Heart left ventricle (tissue), 16 donors: Measurements from ENCODE around the gene LTBP4. TPM values are rescaled to one million over a fixed set of nuclear protein-coding genes. Genes with fewer than 3 reads are reported as not detected.

Experiments used
- ATAC-seq, 4 donors: fragments of 200-7000 bp; cut with Tn5 transposase; one replicate each; pipeline ENCODE4 v1.9.1; 2020 to 2022; ENCODE audit warnings: moderate library complexity in 4 of 4, mild to moderate bottlenecking in 3 of 4, moderate number of reproducible peaks in 1 of 4
- DNase-seq, 5 donors: peaks; one replicate each; pipeline ENCODE4 v3.0.0-alpha.2; 2020
- H3K27ac ChIP-seq, 12 donors: fragments of 200-600 bp; sonication (generic) in 4 of 12; one replicate each; pipeline versions ENCODE4 v1.5.0 to v1.8.0; 2016 to 2022; ENCODE audit warnings: mild to moderate bottlenecking in 2 of 12
- H3K27me3 ChIP-seq, 9 donors: fragments of 200-600 bp; sonication (generic) in 2 of 9; one replicate each; pipeline versions ENCODE4 v1.5.1 to v1.8.0; 2016 to 2022; ENCODE audit warnings: mild to moderate bottlenecking in 3 of 9
- H3K36me3 ChIP-seq, 9 donors: fragments of 200-600 bp; sonication (generic) in 2 of 9; one replicate each; pipeline versions ENCODE4 v1.5.0 to v1.8.0; 2018 to 2022; ENCODE audit warnings: mild to moderate bottlenecking in 2 of 9
- H3K4me1 ChIP-seq, 12 donors: fragments of 200-600 bp; sonication (generic) in 4 of 12; one replicate each; pipeline versions ENCODE4 v1.5.0 to v1.8.0; 2016 to 2022; ENCODE audit warnings: mild to moderate bottlenecking in 3 of 12
- H3K4me3 ChIP-seq, 12 donors: fragments of 200-600 bp; sonication (generic) in 4 of 12; one replicate each; pipeline versions ENCODE4 v1.5.0 to v1.8.0; 2017 to 2022; ENCODE audit warnings: mild to moderate bottlenecking in 9 of 12, moderate library complexity in 4 of 12
- H3K9me3 ChIP-seq, 12 donors: fragments of 200-600 bp; sonication (generic) in 4 of 12; one replicate each; pipeline versions ENCODE4 v1.5.0 to v1.8.0; 2016 to 2022; ENCODE audit warnings: mild to moderate bottlenecking in 1 of 12
- CTCF ChIP-seq, 12 donors: fragments of 200-600 bp; sonication (generic) in 4 of 12; IDR thresholded peaks; one replicate each; pipeline versions ENCODE4 v1.5.0 to v1.8.0; 2018 to 2022; ENCODE audit warnings: antibody characterized with exemption in 12 of 12, mild to moderate bottlenecking in 5 of 12
- POLR2A ChIP-seq, 2 donors: fragments of 450-650 bp; IDR thresholded peaks; one replicate each; pipeline ENCODE4 v1.6.1; 2017; ENCODE audit warnings: antibody characterized with exemption in 2 of 2, mild to moderate bottlenecking in 2 of 2, moderate library complexity in 2 of 2
- WGBS, 4 donors: extraction: QIAGEN DNeasy Blood & Tissue Kit in 2 of 4; methylation state at CpG; one replicate each; pipeline versions ENCODE4 v1.1.5 to v1.1.7; 2013 to 2018; 5-methylcytosine and 5-hydroxymethylcytosine counted together
- intact Hi-C, 10 donors: fragments of 100-400 bp; cut with DNase I; formaldehyde crosslinking; loops; one replicate each; pipeline versions ENCODE4 v1.11.1 to v1.14.2; 2022
- polyA plus RNA-seq, 2 donors: library from polyadenylated mRNA; stranded (reverse); fragments of 200-250 nt; gene quantifications; one replicate each; pipeline ENCODE4 v1.2.3, GENCODE V29; 2013
- total RNA-seq, 9 donors: library from RNA; depleted of rRNA in 2 of 9; stranded (reverse); fragments of >200 nt in 2 of 9; fragmentation: NEBNext Ultra II Directional in 3 of 9; extraction: Animal tissue kit (Norgen Biotek cat#: 25700) in 3 of 9; gene quantifications; one replicate each; pipeline versions ENCODE4 v1.1.0 to v1.2.4, GENCODE V29; 2016 to 2023
- donor health status: ischemic (EF 13 %, LVEDD 7.1; RV severe dilation, severe dysfunction).
- donor health status: healthy with polysubstance abuse.
- donor health status: DM: no; HTN: yes; CAD: no.
- donor health status: DM: no; HTN: no; CAD: no.
- donor health status: ischemic (EF 25% LVEDD 6.9; RV normal size, moderate dysfunction).
- donor health status: ischemic (EF 25% LVEDD 5.7; RV mildly dilated, moderate dysfunction).
- donor health status: healthy.
- donor health status: DM: yes; HTN: yes; CAD: no.
- donor health status: ischemic (EF 35%, LVEDD 5.7; RV mildly dilated, moderate dysfunction).
- donor health status: nonischemic (EF 11% LVEDD 7.7; RV severe dilation, severe dysfunction).
- donor health status: DM: yes; HTN: yes; CAD: no.
- donor health status: PGD.
- donor health status: ischemic (EF 29% LVEDD 5.4; RV normal size, mild dysfunction).
- donor health status: nonischemic (EF 23%, LVEDD 6.1; RV moderate dilation, normal function).

Gene LTBP4
- total and polyA plus RNA-seq, 11 donors, result 95.0 to 319 (median 172) TPM

GRCh38 chr19:40598121-40598917, 2.9 kb upstream of the LTBP4 start:
- Histone ChIP-seq H3K27ac (peak overlapping the region in 6 of 12 donors; percentile 5 to 97 (median 84)), H3K36me3 (no peaks in the 10 kb centered on the region), H3K4me3 (peak overlapping the region in 7 of 12 donors; percentile 4 to 96 (median 72)), H3K9me3 (no peaks in the 10 kb centered on the region), H3K27me3 (peaks cover 9 to 63% (median 20%) of the 10 kb centered on the region in 9 donors), H3K4me1 (peaks cover 0 to 67% (median 52%) of the 10 kb centered on the region in 12 donors)
- intact Hi-C loops, result loop anchor here (1.0 to 10.0 kb wide), 13 partner anchors 51 to 294 kb away; partner anchors contain the start of genes BLVRB (in 2 of the 10) and SPTBN4 (in 2 of the 10)
- WGBS, 4 donors, result 1% methylated on average over 26 to 46 of the region's 46 CpGs
- ATAC-seq (peak; percentile 57 to 74 (median 60)), DNase-seq (peak; percentile 85 to 93 (median 89))
- TF ChIP-seq POLR2A (IDR thresholded peaks at IDR 0.05) (no peak), CTCF (IDR thresholded peaks at IDR 0.05) (peak; percentile 93 to 99 (median 98))

DNA sequence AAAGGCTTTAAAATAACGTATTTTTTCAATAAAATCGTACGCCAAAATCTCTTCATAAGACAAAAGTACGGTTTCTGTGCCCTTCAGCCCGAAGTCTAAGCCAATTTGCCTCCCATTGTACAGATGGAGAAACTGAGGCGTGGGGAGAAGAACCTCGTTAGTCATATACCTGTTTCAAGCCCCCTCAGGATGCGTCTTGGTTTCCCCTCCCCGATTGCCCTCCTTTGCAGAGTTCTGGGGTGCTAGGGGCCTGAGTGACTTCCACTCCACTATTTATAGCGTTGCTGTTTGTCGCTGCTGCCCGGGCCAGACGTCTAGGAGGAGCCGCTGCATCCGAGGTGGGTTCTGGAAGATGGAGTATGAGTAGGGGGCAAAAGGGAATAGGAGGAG, 2.3 kb upstream of the LTBP4 start:
- WGBS, 4 donors, result 9 to 11% (median 10%) methylated on average over 15 of the region's 15 CpGs

GRCh38 chr19:40599331-40599901, 1.8 kb upstream of the LTBP4 start:
- 6 to 15% (median 10%) methylated on average over 9 of the region's 9 CpGs for WGBS, 4 donors
- Histone ChIP-seq H3K4me1 (peaks cover 0 to 75% (median 60%) of the 10 kb centered on the region in 12 donors), H3K27ac (peak overlapping the region; percentile 42 to 97 (median 85)), H3K4me3 (peak overlapping the region in 10 of 12 donors; percentile 21 to 96 (median 70)), H3K27me3 (peaks cover 9 to 63% (median 20%) of the 10 kb centered on the region in 9 donors), H3K9me3 (no peaks in the 10 kb centered on the region), H3K36me3 (no peaks in the 10 kb centered on the region)
- peak in 2 of 5 donors; percentile 42 to 60 for DNase-seq
- no peak for TF ChIP-seq POLR2A (IDR thresholded peaks at IDR 0.05)
- TF ChIP-seq CTCF (IDR thresholded peaks at IDR 0.05), result no peak
- no peak for ATAC-seq
- intact Hi-C loops, result loop anchor here (2.0 to 10.0 kb wide), 11 partner anchors 52 to 295 kb away; partner anchors contain the start of genes BLVRB (in 2 of the 10) and SPTBN4 (in 2 of the 10)

More for the DNA sequence above, 2.3 kb upstream of the LTBP4 start:
- Histone ChIP-seq H3K27ac (peak overlapping the region in 9 of 12 donors; percentile 61 to 97 (median 88)), H3K27me3 (peaks cover 9 to 63% (median 20%) of the 10 kb centered on the region in 9 donors), H3K36me3 (no peaks in the 10 kb centered on the region), H3K4me3 (peak overlapping the region in 5 of 12 donors; percentile 27 to 96 (median 80)), H3K9me3 (no peaks in the 10 kb centered on the region), H3K4me1 (peaks cover 0 to 71% (median 55%) of the 10 kb centered on the region in 12 donors)
- intact Hi-C loops, result loop anchor here (1.0 to 10.0 kb wide), 13 partner anchors 52 to 294 kb away; partner anchors contain the start of genes BLVRB (in 2 of the 10) and SPTBN4 (in 2 of the 10)
- DNase-seq (peak in 2 of 5 donors; percentile 20 to 25), ATAC-seq (no peak)
- no peak for TF ChIP-seq CTCF (IDR thresholded peaks at IDR 0.05)
- no peak for TF ChIP-seq POLR2A (IDR thresholded peaks at IDR 0.05)
